Measurements from ENCODE around the gene MYG1.
"Not testable (repeated sequence)": the region's sequence is repeated elsewhere in the genome, so short reads cannot be mapped to it uniquely, and the experiment has no call there.

Gene MYG1

DNA sequence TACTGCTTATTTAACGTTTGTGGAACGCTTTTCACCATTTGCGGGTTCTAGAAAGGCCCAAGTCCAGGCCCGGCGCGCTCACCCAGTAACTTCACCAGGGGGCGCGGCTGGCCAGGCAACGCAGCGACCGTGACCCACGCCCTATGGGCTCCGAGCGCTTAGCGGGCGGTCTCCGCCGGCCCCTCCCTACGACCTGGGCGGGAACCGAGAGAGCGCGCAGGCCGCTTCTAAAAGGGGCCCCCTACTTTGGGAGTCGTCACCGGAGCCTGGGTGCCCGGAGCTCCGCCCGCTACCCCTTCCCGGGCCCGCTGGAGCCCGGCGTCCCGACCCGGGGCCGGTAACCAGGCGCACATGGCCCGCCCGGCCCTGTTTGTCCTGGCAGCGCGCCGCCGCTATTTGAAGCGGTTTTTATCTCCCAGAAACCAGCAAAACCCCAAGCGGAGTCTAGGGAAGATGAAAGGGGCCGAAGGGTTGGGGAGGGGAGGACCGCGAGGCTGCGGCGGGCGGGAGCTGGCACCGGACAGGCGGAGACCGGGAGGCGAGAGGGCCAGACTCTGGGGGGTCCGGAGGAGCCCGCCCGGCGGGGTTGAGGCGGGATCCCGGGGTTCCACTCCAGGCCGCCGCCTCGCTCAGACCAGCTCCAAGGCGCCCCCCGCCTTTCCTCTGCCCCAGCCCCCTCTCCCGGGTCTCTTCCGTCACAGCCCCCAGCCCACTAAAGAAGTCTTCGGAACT is 25.4 kb downstream of the MYG1 start:
- in situ Hi-C loops (cut with MboI; ENCODE audit: low sequenced_read_pairs) = no loop called here

- in situ Hi-C loops (cut with MboI; ENCODE audit: low sequenced_read_pairs) = no loop called here
Observed at GRCh38 chr12:53325511-53326061, 26.1 kb downstream of the MYG1 start.

- in situ Hi-C loops (cut with MboI; ENCODE audit: low sequenced_read_pairs) = no loop called here
Observed at GRCh38 chr12:53326460-53327185, 27.1 kb downstream of the MYG1 start.

GRCh38 chr12:53327435-53328042 is 28.0 kb downstream of the MYG1 start:
- in situ Hi-C loops (cut with MboI; ENCODE audit: low sequenced_read_pairs) = no loop called here

- in situ Hi-C loops (cut with MboI; ENCODE audit: low sequenced_read_pairs) = no loop called here
Observed at GRCh38 chr12:53328043-53328435, 28.5 kb downstream of the MYG1 start.

DNA sequence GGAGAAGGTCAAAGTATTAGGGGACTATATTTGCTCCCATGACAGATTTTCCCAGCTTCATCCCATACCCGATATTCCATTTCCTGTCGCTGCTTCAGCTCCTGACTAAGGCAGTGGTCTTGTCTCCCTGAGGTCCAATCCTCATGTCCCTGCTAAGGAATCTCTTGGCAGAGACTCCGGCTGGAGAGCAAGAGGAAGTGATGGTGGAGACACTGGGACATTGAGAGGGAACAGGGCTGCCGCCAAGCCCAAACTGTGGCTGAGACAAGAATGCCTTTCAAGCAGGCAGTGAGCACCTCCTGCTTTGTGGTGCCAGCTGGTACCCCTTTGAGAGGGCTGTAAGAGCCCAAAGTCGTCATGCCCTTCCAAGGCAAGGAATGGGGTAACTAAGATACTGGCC is 31.2 kb downstream of the MYG1 start:
- in situ Hi-C loops (cut with MboI; ENCODE audit: low sequenced_read_pairs) = no loop called here

- in situ Hi-C loops (cut with MboI; ENCODE audit: low sequenced_read_pairs) = not testable (repeated sequence)
Observed at GRCh38 chr12:53332339-53332738, 32.8 kb downstream of the MYG1 start.

GRCh38 chr12:53332744-53333143 is 33.2 kb downstream of the MYG1 start:
- in situ Hi-C loops (cut with MboI; ENCODE audit: low sequenced_read_pairs) = no loop called here

DNA sequence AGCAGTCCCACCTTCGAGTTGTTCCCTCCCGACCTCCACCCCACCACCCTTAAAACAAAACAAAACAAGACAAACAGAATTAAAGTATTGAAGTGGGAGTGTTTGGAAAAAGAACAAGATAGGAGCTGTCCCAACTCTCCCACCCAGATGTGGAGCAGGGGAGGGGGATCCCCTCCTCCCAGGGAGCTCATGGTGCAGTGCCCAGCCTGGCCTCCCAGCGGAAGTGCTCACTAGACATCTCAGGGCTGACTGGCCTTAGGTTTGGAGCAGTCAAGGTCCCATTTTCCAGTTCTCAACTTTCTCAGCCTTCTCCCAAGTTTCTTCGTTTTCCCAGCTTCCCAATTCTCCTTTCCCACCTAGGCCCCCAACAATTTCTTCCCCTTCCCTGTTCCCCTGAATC is 33.8 kb downstream of the MYG1 start:
- in situ Hi-C loops (cut with MboI; ENCODE audit: low sequenced_read_pairs) = no loop called here

DNA sequence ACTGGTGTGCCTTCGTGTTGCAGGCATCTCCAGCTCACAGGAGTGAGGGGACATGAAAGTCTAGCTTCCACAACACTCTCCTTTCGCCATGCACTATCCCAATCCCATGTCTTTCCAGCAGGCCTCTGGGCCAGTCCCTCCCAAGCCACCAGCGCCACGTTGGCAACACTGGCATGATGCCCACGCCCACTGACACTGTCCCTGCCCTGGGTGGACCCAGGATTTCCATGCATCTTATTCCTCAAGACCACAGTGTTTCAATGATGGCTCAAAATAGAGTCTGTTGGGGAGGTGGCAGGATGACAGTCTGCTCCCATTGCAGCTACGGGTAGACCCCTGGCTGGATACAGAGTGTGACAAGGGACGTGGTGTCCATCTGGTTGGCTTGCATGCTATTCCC is 34.4 kb downstream of the MYG1 start:
- in situ Hi-C loops (cut with MboI; ENCODE audit: low sequenced_read_pairs) = no loop called here

- in situ Hi-C loops (cut with MboI; ENCODE audit: low sequenced_read_pairs) = no loop called here
Observed at GRCh38 chr12:53334822-53335221, 35.3 kb downstream of the MYG1 start.

GRCh38 chr12:53336181-53336681 is 36.7 kb downstream of the MYG1 start, which contains the start of gene SP7:
Gene SP7, minus strand, starts transcription at chr12:53336354. Its CDS starts 708 bp downstream, at chr12:53335646.
- in situ Hi-C loops (cut with MboI; ENCODE audit: low sequenced_read_pairs) = no loop called here

GRCh38 chr12:53338017-53338416 is 38.5 kb downstream of the MYG1 start:
- in situ Hi-C loops (cut with MboI; ENCODE audit: low sequenced_read_pairs) = no loop called here

DNA sequence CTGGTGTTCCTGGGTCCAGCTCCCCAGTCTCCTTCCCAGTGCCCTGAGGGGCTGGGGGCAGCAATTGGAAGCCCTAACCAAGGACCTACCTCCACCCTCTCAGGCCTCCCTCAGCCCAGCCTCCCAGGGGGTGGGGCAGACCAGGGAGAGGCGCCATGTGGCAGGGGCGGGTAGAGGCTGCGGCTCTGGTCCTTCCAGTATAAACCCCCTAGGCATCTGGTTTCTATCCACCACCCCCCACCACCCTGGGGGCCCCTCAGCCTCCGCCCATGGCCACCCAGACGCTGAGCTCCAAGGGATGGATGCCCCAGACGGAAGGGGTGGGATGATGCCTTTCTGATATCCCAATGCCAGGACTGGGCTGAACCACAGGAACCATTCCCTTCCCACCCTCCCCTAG is 39.4 kb downstream of the MYG1 start:
- in situ Hi-C loops (cut with MboI; ENCODE audit: low sequenced_read_pairs) = no loop called here

DNA sequence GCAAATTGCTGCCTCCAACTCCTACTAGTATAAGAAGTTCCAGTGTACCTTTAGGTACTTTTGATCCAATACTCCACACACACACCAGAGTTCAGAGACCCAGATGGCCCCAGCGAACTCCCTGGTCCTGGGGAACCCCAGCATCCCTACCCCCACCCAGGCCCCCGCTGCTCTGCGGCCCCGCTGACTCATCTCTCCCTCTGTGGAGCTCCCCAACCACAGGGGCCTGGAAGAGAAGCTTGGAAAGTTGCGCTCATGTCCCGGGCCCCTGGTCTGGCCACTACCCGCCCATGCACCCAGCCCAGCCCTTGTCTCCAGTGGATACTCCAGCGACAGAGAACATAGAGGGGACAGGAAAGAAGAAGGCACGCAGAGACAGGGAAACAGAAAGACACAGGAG is 40.9 kb downstream of the MYG1 start:
- in situ Hi-C loops (cut with MboI; ENCODE audit: low sequenced_read_pairs) = no loop called here

DNA sequence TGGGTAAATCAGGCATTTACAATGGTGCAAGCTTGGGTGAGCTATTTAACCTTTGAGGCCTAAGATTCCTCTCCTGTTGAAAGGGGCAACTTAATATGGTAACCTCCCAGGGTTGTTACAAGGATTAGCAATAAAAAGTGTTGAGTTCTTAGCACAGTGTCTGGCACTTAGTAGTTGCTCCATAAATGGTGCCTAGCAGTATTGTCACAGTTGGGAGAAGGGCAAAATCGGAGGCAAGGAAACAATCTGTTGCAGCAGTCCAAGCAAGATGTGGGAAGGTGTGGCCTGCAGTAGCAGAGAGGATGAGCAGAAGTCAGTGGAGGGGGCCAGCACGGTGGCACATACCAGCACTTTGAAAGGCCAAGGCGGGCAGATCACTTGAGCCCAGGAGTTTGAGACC is 44.0 kb downstream of the MYG1 start:
- in situ Hi-C loops (cut with MboI; ENCODE audit: low sequenced_read_pairs) = no loop called here

DNA sequence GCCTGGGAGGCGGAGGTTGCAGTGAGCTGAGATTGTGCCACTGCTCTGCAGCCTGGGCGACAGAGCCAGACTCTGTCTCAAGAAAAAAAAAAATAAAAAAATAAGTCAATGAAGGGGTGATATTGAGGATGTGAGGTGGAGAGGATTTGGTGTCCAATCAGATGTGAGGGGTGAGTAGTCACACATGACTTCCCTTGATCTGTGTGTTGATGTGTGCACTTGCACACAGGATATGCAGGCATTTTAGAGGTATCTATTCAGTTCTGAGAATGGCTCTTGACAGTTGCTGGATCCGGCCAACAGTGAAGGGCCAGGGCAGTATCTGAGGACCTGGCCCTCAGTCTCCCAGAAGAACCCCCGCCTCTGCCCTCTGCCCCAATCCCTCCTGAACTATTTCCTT is 44.5 kb downstream of the MYG1 start:
- in situ Hi-C loops (cut with MboI; ENCODE audit: low sequenced_read_pairs) = no loop called here

- in situ Hi-C loops (cut with MboI; ENCODE audit: low sequenced_read_pairs) = no loop called here
Observed at GRCh38 chr12:53344487-53344823, 45.0 kb downstream of the MYG1 start.

GRCh38 chr12:53344824-53345485 is 45.5 kb downstream of the MYG1 start:
- in situ Hi-C loops (cut with MboI; ENCODE audit: low sequenced_read_pairs) = no loop called here

- in situ Hi-C loops (cut with MboI; ENCODE audit: low sequenced_read_pairs) = no loop called here
Observed at GRCh38 chr12:53345486-53346188, 46.1 kb downstream of the MYG1 start.

DNA sequence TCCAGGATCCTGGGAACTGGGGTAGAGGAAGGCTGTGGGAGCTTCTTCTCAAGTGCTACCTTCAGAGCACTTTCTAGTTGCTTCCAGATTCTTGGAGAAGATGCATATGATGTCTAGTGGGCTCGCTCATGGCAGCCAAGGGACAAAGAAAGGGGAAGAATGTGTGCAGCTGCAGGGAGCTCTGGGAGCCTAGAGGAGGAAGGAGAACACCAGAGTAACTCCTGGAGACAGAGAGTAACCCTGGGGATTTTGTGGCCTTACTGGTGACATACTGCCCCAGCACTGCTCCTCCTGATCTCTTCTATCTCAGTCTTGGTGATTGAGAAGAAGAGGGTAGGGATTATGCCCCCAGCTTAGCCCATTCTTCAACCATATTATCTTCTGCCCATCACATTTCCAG is 47.0 kb downstream of the MYG1 start:
- in situ Hi-C loops (cut with MboI; ENCODE audit: low sequenced_read_pairs) = no loop called here

Measured in HL-60/S4 treated with phorbol 12-myristate 13-acetate at 8.2 ng/mL for 4 days and 3 days (cell line).